SU-DHL-6 (cell line): ENCODE results near the gene CRISPLD2.

Experiments
- H2AFZ ChIP-seq: fragments of 200-600 bp; sonication (generic); 2 replicates; pipeline ENCODE4 v1.6.1; 2014; ENCODE audit warnings: low read depth, mild to moderate bottlenecking, moderate library complexity, mixed read lengths, antibody characterized with exemption, low read length; ENCODE audit not compliant: severe bottlenecking
- H3F3A ChIP-seq: fragments of 200-600 bp; shearing (Covaris generic); 2 replicates; pipeline ENCODE4 v1.6.0; 2016; ENCODE audit warnings: antibody characterized with exemption, mild to moderate bottlenecking; ENCODE audit not compliant: insufficient read depth
- H3K27ac ChIP-seq: fragments of 200-600 bp; sonication (generic); 2 replicates; pipeline ENCODE4 v1.5.1; 2016; ENCODE audit warnings: low read depth, mild to moderate bottlenecking, low read length, moderate library complexity, mixed read lengths
- H3K27me3 ChIP-seq: fragments of 200-600 bp; sonication (generic), shearing (Covaris generic); 2 replicates; pipeline ENCODE4 v1.6.0; 2014; ENCODE audit warnings: mild to moderate bottlenecking, low read length
- H3K36me3 ChIP-seq: fragments of 200-600 bp; sonication (generic); 2 replicates; pipeline ENCODE4 v1.6.1; 2014; ENCODE audit warnings: mild to moderate bottlenecking, low read length, mixed read lengths
- H3K4me2 ChIP-seq: fragments of 300-600, 200-600 bp; shearing (Covaris generic), sonication (generic); 2 replicates; pipeline ENCODE4 v1.6.0; 2014; ENCODE audit warnings: low read length, low read depth, mild to moderate bottlenecking; ENCODE audit not compliant: poor library complexity, severe bottlenecking
- H3K4me3 ChIP-seq: fragments of 200-600 bp; sonication (generic); 2 replicates; pipeline ENCODE4 v1.5.1; 2014; ENCODE audit warnings: antibody characterized with exemption, low read length, mild to moderate bottlenecking, mixed read lengths; ENCODE audit not compliant: insufficient read depth, poor library complexity, severe bottlenecking
- H3K79me2 ChIP-seq: fragments of 200-600 bp; sonication (generic); 2 replicates; pipeline ENCODE4 v1.6.1; 2014; ENCODE audit warnings: mild to moderate bottlenecking, low read length, moderate library complexity; ENCODE audit not compliant: insufficient read depth
- H3K9ac ChIP-seq: fragments of 200-600 bp; sonication (generic); 2 replicates; pipeline ENCODE4 v1.7.0; 2014; ENCODE audit warnings: mild to moderate bottlenecking, low read length
- H3K9me2 ChIP-seq: fragments of 200-600 bp; sonication (generic); replicated peaks from 2 replicates; pipeline ENCODE4 v1.6.1; 2014; ENCODE audit warnings: low read length; ENCODE audit not compliant: insufficient read depth
- H3K9me3 ChIP-seq: fragments of 200-600 bp; sonication (generic); 2 replicates; pipeline ENCODE4 v1.6.1; 2014; ENCODE audit warnings: low read length, mixed read lengths; ENCODE audit not compliant: insufficient read depth
- H4K20me1 ChIP-seq: fragments of 200-600 bp; sonication (generic); 2 replicates; pipeline ENCODE4 v1.6.1; 2014; ENCODE audit warnings: low read depth, mild to moderate bottlenecking, antibody characterized with exemption, low read length, moderate library complexity, mixed read lengths
- CTCF ChIP-seq: fragments of 200-600 bp; sonication (generic); IDR thresholded peaks from one replicate; pipeline ENCODE4 v1.5.1; 2017; ENCODE audit warnings: antibody characterized with exemption, mild to moderate bottlenecking, low read length, moderate library complexity; ENCODE audit not compliant: insufficient read depth, poor library complexity, severe bottlenecking
- EZH2phosphoT487 ChIP-seq: fragments of 200-600 bp; sonication (generic), shearing (Covaris generic); conservative IDR thresholded peaks from 2 replicates; pipeline ENCODE4 v1.6.1; 2018; ENCODE audit warnings: mild to moderate bottlenecking, antibody characterized with exemption, low read length, moderate library complexity, mixed read lengths

Gene CRISPLD2

GRCh38 chr16:84827131-84827574, 7.4 kb downstream of the CRISPLD2 start:
- Histone ChIP-seq H3K4me3 (no peak overlapping the region), H3K9me2 (no peaks in the 10 kb centered on the region), H3K4me2 (no peak overlapping the region), H3K79me2 (no peaks in the 10 kb centered on the region), H3K36me3 (no peaks in the 10 kb centered on the region), H3K9ac (no peak overlapping the region), H3F3A (no peaks in the 10 kb centered on the region), H3K9me3 (no peaks in the 10 kb centered on the region), H3K27ac (no peak overlapping the region), H3K27me3 (no peaks in the 10 kb centered on the region), H2AFZ (no peak overlapping the region), H4K20me1 (no peaks in the 10 kb centered on the region)
- TF ChIP-seq CTCF (no peak), EZH2phosphoT487 (no peak)

GRCh38 chr16:84827897-84828296, 8.1 kb downstream of the CRISPLD2 start:
- no peak overlapping the region for H3K9ac ChIP-seq
- no peak overlapping the region for H3K4me3 ChIP-seq
- H3K9me3 ChIP-seq: no peaks in the 10 kb centered on the region
- no peaks in the 10 kb centered on the region for H3K9me2 ChIP-seq
- H3F3A ChIP-seq: no peaks in the 10 kb centered on the region
- H3K27me3 ChIP-seq: no peaks in the 10 kb centered on the region
- no peaks in the 10 kb centered on the region for H3K79me2 ChIP-seq
- no peak overlapping the region for H3K4me2 ChIP-seq
- no peaks in the 10 kb centered on the region for H3K36me3 ChIP-seq
- no peaks in the 10 kb centered on the region for H4K20me1 ChIP-seq
- H2AFZ ChIP-seq: no peak overlapping the region
- H3K27ac ChIP-seq: no peak overlapping the region
- TF ChIP-seq CTCF (no peak), EZH2phosphoT487 (no peak)

- Histone ChIP-seq H3K36me3 (no peaks in the 10 kb centered on the region), H3K4me3 (no peak overlapping the region), H3K27ac (no peak overlapping the region), H3K9me3 (no peaks in the 10 kb centered on the region), H3F3A (no peaks in the 10 kb centered on the region), H3K9ac (no peak overlapping the region), H3K9me2 (no peaks in the 10 kb centered on the region), H3K79me2 (no peaks in the 10 kb centered on the region), H4K20me1 (no peaks in the 10 kb centered on the region), H2AFZ (no peak overlapping the region), H3K4me2 (no peak overlapping the region), H3K27me3 (no peaks in the 10 kb centered on the region)
- TF ChIP-seq CTCF (no peak), EZH2phosphoT487 (no peak)
Observed at GRCh38 chr16:84828322-84828721, 8.5 kb downstream of the CRISPLD2 start.
